K562 (cell line): Measurements from ENCODE around the gene SESN3. TPM values are rescaled to one million over a fixed set of nuclear protein-coding genes. Genes with fewer than 3 reads are reported as not detected.
A peak's percentile ranks its signal among the peaks of the same experiment; 100 is the strongest.

ENCODE experiments used
- ATAC-seq: fragments of 200-7000 bp; cut with Tn5 transposase; 3 replicates; pipeline ENCODE4 v1.9.1; 2020; ENCODE audit warnings: moderate library complexity
- BruUV-seq: library from RNA; stranded (reverse); fragments of 400-500 nt; replicated peaks from 2 replicates; lab custom pipeline; 2021; lab: Mats Ljungman, UMichigan
- CTCF ChIA-PET: fragments of 300-600 bp; formaldehyde crosslinking; extraction: SDS; loops from one replicate; lab custom pipeline; 2021; ENCODE audit warnings: low intra/inter-chr PET ratio; lab: Yijun Ruan, JAX
- POLR2A ChIA-PET: fragments of 300-600, 350-650 bp; sonication (Branson Sonifier 250); formaldehyde crosslinking; extraction: SDS; loops from one replicate; lab custom pipeline; 2021; ENCODE audit warnings: antibody characterized with exemption, inconsistent platforms; lab: Yijun Ruan, JAX
- DNase-seq, 4 experiments: peaks; one replicate each; pipeline versions ENCODE4 v3.0.0 to v3.0.0-alpha.2; 2011 to 2018; ENCODE audit warnings: low spot score in 3 of 4, mixed read lengths in 3 of 4; ENCODE audit errors: extremely low read depth in 1 of 4
- FAIRE-seq: peaks from 2 replicates; lab custom pipeline; 2011; peaks lifted over from hg19 to GRCh38; lab: Jason Lieb, UNC
- H2AFZ ChIP-seq: 2 replicates; pipeline ENCODE4 v1.6.0; 2011; ENCODE audit warnings: low read depth, low read length, control low read depth, inconsistent platforms
- H3K27ac ChIP-seq: fragments of 200-600 bp; 3 replicates; pipeline ENCODE4 v1.8.0; 2011; ENCODE audit warnings: low read depth, mild to moderate bottlenecking, control low read depth, inconsistent platforms, low read length, moderate library complexity, mixed read lengths; ENCODE audit errors: extremely low read depth
- H3K27me3 ChIP-seq, 2 experiments: fragments of 300-600 bp in 1 of 2; 2 replicates in 1 of 2; 3 replicates in 1 of 2; pipeline versions ENCODE4 v1.6.0 to v1.8.0; 2011; ENCODE audit warnings: inconsistent platforms in 2 of 2, low read length in 2 of 2, mild to moderate bottlenecking in 1 of 2, mixed read lengths in 1 of 2, moderate library complexity in 1 of 2; ENCODE audit not compliant: control insufficient read depth in 2 of 2, insufficient read depth in 2 of 2
- H3K36me3 ChIP-seq: fragments of 300-600 bp; 3 replicates; pipeline ENCODE4 v1.8.0; 2011; ENCODE audit warnings: mild to moderate bottlenecking, low read length, inconsistent platforms; ENCODE audit not compliant: control insufficient read depth, insufficient read depth
- H3K4me1 ChIP-seq, 2 experiments: fragments of 200-600 bp in 1 of 2; replicated peaks in 1 of 2; 2 replicates in 1 of 2; 3 replicates in 1 of 2; pipeline versions ENCODE4 v1.5.1 to v1.8.0; 2011; ENCODE audit warnings: inconsistent platforms in 2 of 2, low read length in 2 of 2, mild to moderate bottlenecking in 1 of 2, mixed read lengths in 1 of 2, moderate library complexity in 1 of 2; ENCODE audit not compliant: control insufficient read depth in 2 of 2, insufficient read depth in 2 of 2
- H3K4me2 ChIP-seq: 2 replicates; pipeline ENCODE4 v1.6.1; 2011; ENCODE audit warnings: low read length, control low read depth, inconsistent platforms, mixed read lengths; ENCODE audit not compliant: insufficient read depth
- H3K4me3 ChIP-seq: fragments of 200-600 bp; sonication (generic), shearing (Covaris generic); 2 replicates; pipeline ENCODE4 v1.5.1; 2016; ENCODE audit warnings: control low read depth, inconsistent platforms
- H3K79me2 ChIP-seq: fragments of 200-600 bp; 3 replicates; pipeline ENCODE4 v1.8.0; 2011; ENCODE audit warnings: low read length, inconsistent platforms; ENCODE audit not compliant: control insufficient read depth, insufficient read depth
- H3K9ac ChIP-seq, 2 experiments: 2 replicates each; pipeline versions ENCODE4 v1.6.0 to v1.6.1; 2011; ENCODE audit warnings: low read depth in 2 of 2, low read length in 2 of 2, control low read depth in 1 of 2, inconsistent platforms in 1 of 2, mild to moderate bottlenecking in 1 of 2, mixed read lengths in 1 of 2; ENCODE audit not compliant: insufficient read depth in 1 of 2
- H3K9me1 ChIP-seq: one replicate; pipeline ENCODE4 v1.6.0; 2011; ENCODE audit warnings: inconsistent platforms, mild to moderate bottlenecking, low read length, moderate library complexity; ENCODE audit not compliant: control insufficient read depth, insufficient read depth
- H3K9me3 ChIP-seq: replicated peaks from 2 replicates; pipeline ENCODE4 v1.5.1; 2011; ENCODE audit warnings: low read depth, low read length, inconsistent platforms; ENCODE audit not compliant: control insufficient read depth, insufficient read depth
- H4K20me1 ChIP-seq: replicated peaks from 2 replicates; pipeline ENCODE4 v1.6.1; 2011; ENCODE audit warnings: low read length, inconsistent platforms, mixed read lengths; ENCODE audit not compliant: control insufficient read depth, insufficient read depth
- ADNP ChIP-seq: fragments of 200-800 bp; sonication (Bioruptor generic); IDR thresholded peaks from 2 replicates; pipeline ENCODE4 v1.6.1; 2016; ENCODE audit warnings: missing genetic modification characterization, missing compliant biosample characterization
- BRD4 ChIP-seq: fragments of 200-600 bp; sonication (generic); IDR thresholded peaks from 2 replicates; pipeline ENCODE4 v1.6.1; 2017; ENCODE audit warnings: inconsistent platforms
- MEIS2 ChIP-seq: fragments of 450-650 bp; IDR thresholded peaks from 2 replicates; pipeline ENCODE4 v1.6.1; 2014; ENCODE audit warnings: mild to moderate bottlenecking; ENCODE audit not compliant: partially characterized antibody
- MYC ChIP-seq, 2 experiments: fragments of 250-450 bp in 1 of 2; sonication (Bioruptor Pico) in 1 of 2; IDR thresholded peaks; 2 replicates each; pipeline versions ENCODE4 v1.5.1 to v1.6.1; 2012 to 2021; ENCODE audit warnings: low read depth in 2 of 2, borderline replicate concordance in 1 of 2, improper control_type of control experiment in 1 of 2, low read length in 1 of 2, mild to moderate bottlenecking in 1 of 2, moderate library complexity in 1 of 2
- PBX2 ChIP-seq, 2 experiments: IDR thresholded peaks in 1 of 2; conservative IDR thresholded peaks in 1 of 2; 2 replicates each; pipeline ENCODE4 v1.6.1; 2016; ENCODE audit warnings: low read depth in 2 of 2, mild to moderate bottlenecking in 1 of 2, missing compliant biosample characterization in 1 of 2, missing genetic modification characterization in 1 of 2, moderate library complexity in 1 of 2
- PKNOX1 ChIP-seq: fragments of 450-650 bp; IDR thresholded peaks from 2 replicates; pipeline ENCODE4 v1.6.1; 2016
- SAFB ChIP-seq: fragments of 200-400 bp; formaldehyde crosslinking; IDR thresholded peaks from 2 replicates; pipeline ENCODE4 v1.6.1; 2017; ENCODE audit warnings: low read depth, low read length, borderline replicate concordance
- ZBTB1 ChIP-seq: sonication (generic); formaldehyde crosslinking; IDR thresholded peaks from 2 replicates; pipeline ENCODE4 v1.8.1; 2023; ENCODE audit warnings: missing genetic modification reagents, low read depth, mild to moderate bottlenecking, borderline replicate concordance
- ZNF324 ChIP-seq: fragments of 250-450 bp; sonication (Bioruptor Pico); IDR thresholded peaks from 2 replicates; pipeline ENCODE4 v1.4.0; 2020; ENCODE audit warnings: mild to moderate bottlenecking
- WGBS: fragments of 100-300 bp; shearing (Covaris generic); methylation state at CpG from one replicate; pipeline ENCODE4 v1.1.6; 2016; ENCODE audit warnings: low coverage, mixed read lengths; ENCODE audit not compliant: insufficient coverage; ENCODE audit errors: missing lambda C conversion rate; 5-methylcytosine and 5-hydroxymethylcytosine counted together
- in situ Hi-C: fragments of 300-500 bp; cut with MboI; formaldehyde crosslinking; loops from 4 replicates; pipeline ENCODE4 v1.15.0; 2018; ENCODE audit warnings: inconsistent platforms, mixed read lengths
- intact Hi-C: fragments of 100-400 bp; cut with micrococcal nuclease; formaldehyde crosslinking; loops from 2 replicates; pipeline ENCODE4 v1.14.2; 2022
- polyA plus RNA-seq, 8 experiments: library from polyadenylated mRNA; depleted of rRNA in 4 of 8; stranded (reverse) in 5 of 8; unstranded in 3 of 8; fragments of >200 nt; fragmentation: Nextera tagmentation in 2 of 8; fragmentation: Illumina TruSeq in 1 of 8; extraction: Ambion mirVana in 2 of 8; extraction: Trizol in 1 of 8; gene quantifications; 2 replicates each; pipeline versions ENCODE4 v1.2.1 to v1.2.3, GENCODE V29; 2011 to 2014; ENCODE audit warnings: inconsistent platforms in 1 of 8, missing spikeins in 1 of 8
- total RNA-seq, 7 experiments: library from RNA; depleted of rRNA in 6 of 7; stranded (reverse); fragments of >200 nt in 6 of 7; fragmentation: Illumina TruSeq in 2 of 7; extraction: Trizol in 2 of 7; gene quantifications; 2 replicates each; pipeline versions ENCODE4 v1.2.1 to v1.2.3, GENCODE V29; 2011 to 2021; ENCODE audit warnings: low replicate concordance in 1 of 7
- TF ChIP-seq, protein P1 (sequence below): fragments of 250-450 bp; sonication (Bioruptor Pico); IDR thresholded peaks from 2 replicates; pipeline ENCODE4 v1.4.0; 2020

Gene SESN3
- total and polyA plus RNA-seq, 9 of the 15 experiments (the other 6 are each of a cell fraction or from before 2014, with no cell fraction given) = 0.44 to 2.6 (median 1.5) TPM

DNA sequence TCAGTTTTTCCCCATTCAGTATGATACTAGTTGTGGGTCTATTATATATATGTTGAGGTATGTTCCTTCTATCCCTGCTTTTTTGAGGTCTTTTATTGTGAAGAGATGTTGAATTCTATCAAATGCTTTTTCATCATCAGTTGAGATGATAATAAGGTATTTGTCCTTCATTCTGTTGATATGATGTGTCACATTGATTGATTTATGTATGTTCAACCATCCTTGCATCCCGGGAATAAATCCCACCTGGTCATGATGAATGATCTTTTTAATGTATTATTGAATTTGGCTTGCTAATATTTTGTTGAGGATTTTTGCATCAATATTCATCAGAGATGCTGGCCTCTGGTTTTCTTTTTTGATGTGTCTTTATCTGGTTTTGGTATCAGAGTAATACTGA is 115.4 kb downstream of the SESN3 start:
- 13% methylated on average over 1 of the region's 1 CpG for WGBS
- no peak overlapping the region for H3K4me2 ChIP-seq
- no peak overlapping the region for H3K9ac ChIP-seq
- ATAC-seq = no peak
- no peak for DNase-seq
- H3K36me3 ChIP-seq = no peaks in the 10 kb centered on the region
- no peaks in the 10 kb centered on the region; the same call in none of the 2 replicates for H3K9me3 ChIP-seq
- no peak for FAIRE-seq
- no peak overlapping the region for H3K27ac ChIP-seq
- in situ Hi-C loops (no loop called here), intact Hi-C loops (no loop called here)
- no peaks in the 10 kb centered on the region for H4K20me1 ChIP-seq
- no peaks in the 10 kb centered on the region for H3K27me3 ChIP-seq
- CTCF ChIA-PET = no interaction called here
- H3K4me1 ChIP-seq = peaks cover 0 to 12% of the 10 kb centered on the region in 2 experiments; a peak in 2 of 5 replicates
- POLR2A ChIA-PET = no interaction called here
- no peak overlapping the region for H3K4me3 ChIP-seq
- no peak overlapping the region for H2AFZ ChIP-seq
- no peaks in the 10 kb centered on the region for H3K9me1 ChIP-seq
- BruUV-seq = no TSS peak
- peaks cover 3% of the 10 kb centered on the region; the same call in 2 of the 3 replicates for H3K79me2 ChIP-seq
- peak; percentile 59 for TF ChIP-seq PKNOX1
- no peak for TF ChIP-seq BRD4
- no peak for TF ChIP-seq MYC (IDR thresholded peaks at IDR 0.05; ENCODE audit: low read depth, low read length)
- TF ChIP-seq MYC (CRISPR knock-in tag; IDR thresholded peaks at IDR 0.05; ENCODE audit: borderline replicate concordance, low read depth) = no peak
- peak; percentile 73 for TF ChIP-seq MEIS2
- no peak for TF ChIP-seq SAFB
- peak; percentile 88 for TF ChIP-seq ZNF324
- TF ChIP-seq ADNP = no peak
- TF ChIP-seq PBX2 (CRISPR knock-in tag; IDR thresholded peaks at IDR 0.05; ENCODE audit: low read depth) = no peak
- TF ChIP-seq PBX2 (tag; conservative IDR thresholded peaks at IDR 0.05; ENCODE audit: low read depth) = peak; percentile 68
- TF ChIP-seq ZBTB1 (CRISPR knock-in tag) = no peak
- TF ChIP-seq, protein P1, sequence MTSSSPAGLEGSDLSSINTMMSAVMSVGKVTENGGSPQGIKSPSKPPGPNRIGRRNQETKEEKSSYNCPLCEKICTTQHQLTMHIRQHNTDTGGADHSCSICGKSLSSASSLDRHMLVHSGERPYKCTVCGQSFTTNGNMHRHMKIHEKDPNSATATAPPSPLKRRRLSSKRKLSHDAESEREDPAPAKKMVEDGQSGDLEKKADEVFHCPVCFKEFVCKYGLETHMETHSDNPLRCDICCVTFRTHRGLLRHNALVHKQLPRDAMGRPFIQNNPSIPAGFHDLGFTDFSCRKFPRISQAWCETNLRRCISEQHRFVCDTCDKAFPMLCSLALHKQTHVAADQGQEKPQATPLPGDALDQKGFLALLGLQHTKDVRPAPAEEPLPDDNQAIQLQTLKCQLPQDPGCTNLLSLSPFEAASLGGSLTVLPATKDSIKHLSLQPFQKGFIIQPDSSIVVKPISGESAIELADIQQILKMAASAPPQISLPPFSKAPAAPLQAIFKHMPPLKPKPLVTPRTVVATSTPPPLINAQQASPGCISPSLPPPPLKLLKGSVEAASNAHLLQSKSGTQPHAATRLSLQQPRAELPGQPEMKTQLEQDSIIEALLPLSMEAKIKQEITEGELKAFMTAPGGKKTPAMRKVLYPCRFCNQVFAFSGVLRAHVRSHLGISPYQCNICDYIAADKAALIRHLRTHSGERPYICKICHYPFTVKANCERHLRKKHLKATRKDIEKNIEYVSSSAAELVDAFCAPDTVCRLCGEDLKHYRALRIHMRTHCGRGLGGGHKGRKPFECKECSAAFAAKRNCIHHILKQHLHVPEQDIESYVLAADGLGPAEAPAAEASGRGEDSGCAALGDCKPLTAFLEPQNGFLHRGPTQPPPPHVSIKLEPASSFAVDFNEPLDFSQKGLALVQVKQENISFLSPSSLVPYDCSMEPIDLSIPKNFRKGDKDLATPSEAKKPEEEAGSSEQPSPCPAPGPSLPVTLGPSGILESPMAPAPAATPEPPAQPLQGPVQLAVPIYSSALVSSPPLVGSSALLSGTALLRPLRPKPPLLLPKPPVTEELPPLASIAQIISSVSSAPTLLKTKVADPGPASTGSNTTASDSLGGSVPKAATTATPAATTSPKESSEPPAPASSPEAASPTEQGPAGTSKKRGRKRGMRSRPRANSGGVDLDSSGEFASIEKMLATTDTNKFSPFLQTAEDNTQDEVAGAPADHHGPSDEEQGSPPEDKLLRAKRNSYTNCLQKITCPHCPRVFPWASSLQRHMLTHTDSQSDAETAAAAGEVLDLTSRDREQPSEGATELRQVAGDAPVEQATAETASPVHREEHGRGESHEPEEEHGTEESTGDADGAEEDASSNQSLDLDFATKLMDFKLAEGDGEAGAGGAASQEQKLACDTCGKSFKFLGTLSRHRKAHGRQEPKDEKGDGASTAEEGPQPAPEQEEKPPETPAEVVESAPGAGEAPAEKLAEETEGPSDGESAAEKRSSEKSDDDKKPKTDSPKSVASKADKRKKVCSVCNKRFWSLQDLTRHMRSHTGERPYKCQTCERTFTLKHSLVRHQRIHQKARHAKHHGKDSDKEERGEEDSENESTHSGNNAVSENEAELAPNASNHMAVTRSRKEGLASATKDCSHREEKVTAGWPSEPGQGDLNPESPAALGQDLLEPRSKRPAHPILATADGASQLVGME (CRISPR knock-in tag) = no peak
